SK-N-DZ (cell line): ENCODE results near the gene SH2D1B.

Source experiments
- DNase-seq: peaks from one replicate; pipeline ENCODE4 v3.0.0-alpha.2; 2015; ENCODE audit warnings: low spot score

SH2D1B gene

DNA sequence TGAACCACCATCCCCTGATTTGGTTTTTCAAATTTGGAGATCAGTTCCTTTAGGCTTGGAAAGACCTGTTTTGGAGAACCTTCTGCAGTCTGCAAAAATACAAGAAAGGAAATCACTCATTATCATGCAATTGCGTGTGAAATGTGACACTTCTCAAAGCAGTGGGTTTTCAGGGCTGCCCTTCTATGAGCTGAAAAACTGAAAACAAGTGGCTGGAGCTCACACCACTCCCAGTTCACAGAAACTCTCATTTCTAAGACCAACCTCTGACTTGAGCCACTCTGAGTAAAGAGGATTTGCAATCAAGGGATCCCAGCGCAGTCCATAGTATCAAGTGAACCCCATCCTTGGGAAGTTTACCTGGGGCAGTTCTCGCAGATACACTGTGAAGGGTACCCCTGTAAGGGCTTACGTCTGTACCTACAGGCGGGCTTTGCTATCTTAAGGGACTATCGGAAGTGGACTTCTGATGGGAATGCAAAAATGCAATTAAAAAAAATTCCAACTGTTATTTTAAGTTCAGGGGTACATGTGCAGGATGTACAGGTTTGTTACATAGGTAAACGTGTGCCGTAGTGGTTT lies 12.8 kb downstream of the SH2D1B start:
- DNase-seq = no peak

DNA sequence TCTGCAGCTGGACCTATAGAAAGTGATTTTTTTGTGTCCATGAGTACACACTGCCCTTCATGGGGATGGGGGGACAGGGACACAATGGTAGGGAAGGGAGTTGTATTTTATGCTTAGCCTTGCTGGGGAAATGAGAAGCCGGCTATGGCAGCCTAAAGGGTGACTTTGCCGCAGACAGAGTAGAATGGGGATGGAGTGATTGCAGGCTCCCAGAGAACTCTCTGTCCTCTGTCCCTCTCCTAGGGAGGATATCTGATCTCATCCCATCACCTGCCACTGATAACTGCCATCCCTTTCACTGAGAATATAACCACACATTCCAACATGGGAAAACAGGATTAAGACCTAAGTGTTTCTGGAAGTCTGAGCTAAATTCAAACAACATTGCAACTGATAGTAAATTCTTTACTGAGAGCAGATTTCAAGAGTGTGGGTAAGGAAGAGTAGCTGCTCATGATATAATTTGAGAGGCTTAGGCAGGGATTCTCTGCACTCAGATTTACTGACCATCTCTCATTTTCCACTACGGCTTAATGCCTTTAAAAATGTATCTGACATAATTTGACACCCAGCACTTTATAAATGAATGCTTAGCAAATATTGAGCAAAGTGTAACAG lies 13.9 kb downstream of the SH2D1B start:
- DNase-seq = no peak

DNA sequence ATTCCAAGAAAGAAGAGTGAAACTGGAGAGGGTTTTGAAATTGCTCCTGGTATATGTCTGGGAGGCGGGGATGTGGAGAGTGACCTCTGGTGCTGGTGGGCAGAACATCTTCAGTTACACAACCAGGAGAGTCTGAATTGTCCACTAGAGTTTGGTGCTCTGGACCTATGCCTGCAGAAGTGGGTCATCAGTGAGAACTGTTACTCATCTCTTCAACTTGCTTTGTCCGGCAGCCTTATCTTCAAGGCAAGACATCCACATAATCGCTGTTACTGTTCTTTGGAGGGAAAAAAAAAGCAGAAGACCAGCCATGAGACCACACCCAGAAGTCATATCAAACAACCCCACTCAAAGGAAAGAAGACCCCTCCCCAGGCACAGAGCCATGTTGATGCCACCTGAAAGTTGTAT lies 14.9 kb downstream of the SH2D1B start:
- DNase-seq = no peak

DNA sequence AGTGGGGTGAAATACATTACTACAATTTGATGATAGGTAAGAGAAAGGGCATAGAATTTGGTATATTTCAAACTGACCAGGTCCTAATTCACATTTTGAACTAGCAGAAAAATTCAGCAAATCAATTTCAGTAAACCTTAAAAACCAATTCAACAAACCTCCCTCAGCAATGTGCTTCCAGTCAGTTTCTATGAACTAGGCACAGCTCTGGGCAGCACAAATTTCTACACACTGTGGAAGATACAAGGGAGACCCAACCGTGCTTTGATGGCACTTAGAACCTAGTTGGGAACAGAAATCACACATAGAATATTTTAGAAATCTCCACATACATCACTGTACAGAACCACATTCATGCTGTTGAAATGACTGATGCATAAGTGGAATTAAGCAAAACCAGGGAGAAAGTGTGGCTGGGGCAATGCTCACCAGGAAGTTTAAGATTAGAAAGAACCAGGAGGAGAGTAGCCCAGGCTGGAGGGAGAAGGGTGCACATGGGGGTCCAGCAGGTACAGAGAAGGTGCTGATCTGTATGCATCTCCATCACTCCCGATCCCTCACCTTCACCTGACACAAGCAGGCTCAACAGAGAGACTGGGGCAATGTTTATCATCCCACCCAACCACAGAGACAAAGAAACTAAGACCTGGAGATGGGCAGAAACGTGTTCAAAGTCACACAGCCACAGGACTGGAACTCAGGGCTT lies 15.6 kb downstream of the SH2D1B start:
- no peak for DNase-seq

DNA sequence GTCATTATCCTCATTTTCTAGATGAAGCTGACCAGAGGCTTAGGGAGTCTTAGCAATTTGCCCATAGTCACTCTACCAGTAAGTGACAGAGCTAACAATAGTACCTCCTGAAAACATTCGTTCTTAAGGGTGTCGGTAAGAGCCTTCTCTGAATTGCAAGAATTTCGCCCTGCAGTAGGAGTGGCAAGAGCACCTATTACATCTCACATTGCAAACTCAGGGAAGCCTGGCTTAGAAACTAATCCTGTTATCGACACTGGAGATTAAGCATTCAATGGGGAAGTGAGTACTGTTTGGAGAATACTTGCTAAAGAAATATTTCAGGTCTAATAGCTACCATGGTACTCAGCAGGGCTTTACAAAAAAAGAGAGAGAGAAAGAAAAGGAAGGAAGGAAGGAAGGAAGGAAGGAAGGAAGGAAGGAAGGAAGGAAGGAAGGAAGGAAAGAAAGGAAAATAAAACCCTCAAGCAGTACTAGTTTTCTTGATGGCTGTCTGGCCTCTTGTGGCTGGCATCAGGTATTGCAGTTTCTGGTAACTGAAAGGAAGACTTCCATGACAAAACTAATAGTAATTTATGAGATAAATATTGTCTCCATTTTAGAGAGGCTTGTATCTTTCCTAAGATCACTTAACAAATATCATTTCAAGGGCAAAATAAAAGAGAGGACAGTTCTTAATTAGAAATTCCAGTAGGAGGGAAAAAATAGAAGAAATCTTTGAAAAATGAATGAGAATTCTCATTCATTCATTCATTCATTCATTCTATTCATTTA lies 20.0 kb downstream of the SH2D1B start:
- peak; percentile 58 for DNase-seq

DNA sequence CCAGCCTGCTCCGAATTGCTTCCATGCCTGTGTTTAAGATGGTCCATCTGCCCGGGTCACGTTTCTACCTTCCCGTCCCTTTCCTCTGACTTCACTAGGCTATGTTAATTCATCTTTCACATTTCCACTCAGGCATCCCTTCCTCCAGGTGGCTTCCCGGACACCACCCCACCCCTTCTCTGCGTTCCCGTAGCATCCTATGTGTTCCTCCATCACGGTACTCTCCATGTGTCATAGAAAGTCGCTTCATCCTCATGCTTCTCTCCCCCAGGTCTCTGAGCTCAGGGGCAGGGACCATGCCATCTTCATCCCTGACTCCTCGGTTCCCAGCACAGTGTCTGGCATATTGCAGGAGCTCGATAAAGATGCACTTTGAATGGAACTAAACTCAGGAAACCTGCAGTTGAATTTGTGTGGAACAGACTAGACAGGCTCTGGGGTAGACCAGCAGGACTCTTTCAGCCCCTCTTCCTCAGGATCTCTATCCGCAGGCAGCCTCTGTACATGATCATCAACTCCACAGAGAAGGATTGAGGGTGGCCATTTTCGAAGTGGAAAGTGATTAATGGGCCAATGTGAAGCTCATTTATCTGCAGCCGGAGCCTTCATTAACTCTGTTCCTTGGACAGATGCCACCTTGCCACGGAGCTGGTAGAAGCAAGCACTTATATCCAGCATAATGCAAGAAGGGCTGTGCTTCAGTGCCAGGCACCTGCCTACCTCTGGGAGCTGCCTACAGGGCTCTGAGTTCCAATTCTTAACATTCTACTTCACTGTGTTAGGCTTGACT lies 21.3 kb downstream of the SH2D1B start:
- DNase-seq = no peak

DNA sequence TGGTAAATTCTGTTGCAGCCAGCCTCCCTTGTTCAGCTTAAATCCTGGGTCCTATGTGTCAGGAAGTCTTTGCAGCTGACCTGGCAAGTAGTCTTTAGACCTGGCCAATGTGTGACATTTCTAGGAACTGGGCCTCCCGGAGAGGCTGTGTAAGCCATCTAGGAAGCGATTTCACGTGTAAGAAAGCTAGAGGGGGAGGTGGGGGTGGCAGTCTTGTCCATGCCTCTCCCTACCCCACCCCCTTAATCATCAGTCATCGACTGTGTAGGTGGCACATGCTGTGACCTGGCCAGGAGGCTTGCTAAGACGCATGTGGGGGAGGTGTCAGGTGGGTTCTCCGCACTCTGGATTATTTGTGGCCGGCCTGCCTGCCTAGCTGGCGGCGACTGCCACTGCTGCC lies 22.0 kb downstream of the SH2D1B start:
- DNase-seq = no peak

DNA sequence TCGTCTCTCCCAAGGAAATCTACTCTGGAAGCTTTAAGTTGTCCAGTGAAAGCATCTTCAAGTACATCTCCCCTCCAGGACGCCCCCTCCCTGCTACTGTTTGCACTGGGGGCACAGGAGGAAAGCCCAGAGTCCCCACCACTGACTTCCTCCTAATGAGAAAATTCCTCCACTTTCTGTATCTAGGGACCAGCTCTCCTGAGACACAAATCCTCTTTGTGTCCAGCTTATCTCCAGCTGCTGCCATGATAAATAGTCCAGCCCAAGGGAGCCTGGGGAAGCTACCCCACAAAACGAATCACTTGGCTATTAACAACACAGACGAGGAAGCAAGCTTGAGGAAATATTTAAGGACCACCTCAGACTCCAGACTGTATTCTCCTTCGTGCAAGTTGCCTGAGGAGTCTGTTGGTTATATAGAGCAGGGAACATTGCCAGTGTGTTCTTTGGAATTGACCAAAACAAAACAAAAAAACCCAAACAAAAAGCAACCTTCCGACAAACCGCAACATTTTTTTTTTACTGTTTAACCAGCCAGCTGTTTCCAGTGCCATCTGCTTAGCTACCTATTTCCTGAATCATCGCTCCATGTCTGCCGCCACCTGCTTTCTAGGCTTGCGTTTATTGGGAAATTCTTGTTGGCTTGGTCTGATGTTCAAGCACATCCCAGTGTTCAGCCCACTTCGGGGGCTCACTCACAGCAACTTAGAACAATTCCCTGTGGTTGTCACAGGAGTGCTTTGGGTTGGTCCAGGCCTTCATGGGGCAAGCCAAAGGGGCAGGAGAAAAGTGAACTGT lies 22.7 kb downstream of the SH2D1B start:
- no peak for DNase-seq

DNA sequence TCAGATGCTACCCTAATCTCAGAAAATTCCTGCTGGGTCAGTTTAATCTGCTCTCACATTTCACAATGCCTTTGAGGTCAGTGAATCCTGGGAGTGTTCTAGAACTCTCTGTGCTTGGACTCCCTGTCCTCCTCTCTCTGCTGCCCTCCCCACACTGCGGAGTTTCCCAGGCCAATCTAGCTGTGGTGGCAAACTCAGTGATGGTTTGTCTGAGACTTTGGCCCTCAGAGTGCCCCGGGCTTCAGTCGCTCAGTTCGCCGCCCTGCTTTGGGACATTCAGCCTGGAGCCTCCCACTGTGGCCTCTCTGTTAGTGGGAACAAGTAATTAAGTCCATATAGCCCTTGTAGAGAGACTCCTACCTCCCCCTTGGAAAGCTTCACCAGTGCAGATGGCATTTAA lies 23.3 kb downstream of the SH2D1B start:
- no peak for DNase-seq

DNA sequence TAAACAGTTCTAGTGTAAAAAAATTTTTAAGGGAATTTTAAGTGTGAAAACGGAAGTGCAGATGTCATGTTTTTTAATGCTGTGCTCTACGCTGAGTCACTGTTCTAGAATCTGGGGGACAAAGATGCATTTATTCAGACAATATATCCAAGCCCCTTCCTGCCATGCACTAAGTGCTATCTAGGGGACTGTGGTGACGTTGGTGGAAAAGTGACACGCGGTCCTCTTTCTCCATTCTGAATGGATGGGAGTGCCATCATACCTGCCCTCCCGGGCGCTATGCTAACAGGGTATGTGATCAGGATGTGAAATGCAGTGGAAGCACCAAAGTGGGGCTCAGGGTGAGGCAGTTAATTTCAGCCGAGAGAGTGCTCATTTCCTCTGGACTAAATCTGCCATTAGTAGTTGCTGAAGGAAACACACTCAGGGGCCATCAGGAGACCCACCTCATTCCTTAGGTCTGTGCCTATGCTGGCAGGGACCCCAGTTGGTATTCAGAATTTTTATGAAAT lies 23.8 kb downstream of the SH2D1B start:
- DNase-seq = no peak

DNA sequence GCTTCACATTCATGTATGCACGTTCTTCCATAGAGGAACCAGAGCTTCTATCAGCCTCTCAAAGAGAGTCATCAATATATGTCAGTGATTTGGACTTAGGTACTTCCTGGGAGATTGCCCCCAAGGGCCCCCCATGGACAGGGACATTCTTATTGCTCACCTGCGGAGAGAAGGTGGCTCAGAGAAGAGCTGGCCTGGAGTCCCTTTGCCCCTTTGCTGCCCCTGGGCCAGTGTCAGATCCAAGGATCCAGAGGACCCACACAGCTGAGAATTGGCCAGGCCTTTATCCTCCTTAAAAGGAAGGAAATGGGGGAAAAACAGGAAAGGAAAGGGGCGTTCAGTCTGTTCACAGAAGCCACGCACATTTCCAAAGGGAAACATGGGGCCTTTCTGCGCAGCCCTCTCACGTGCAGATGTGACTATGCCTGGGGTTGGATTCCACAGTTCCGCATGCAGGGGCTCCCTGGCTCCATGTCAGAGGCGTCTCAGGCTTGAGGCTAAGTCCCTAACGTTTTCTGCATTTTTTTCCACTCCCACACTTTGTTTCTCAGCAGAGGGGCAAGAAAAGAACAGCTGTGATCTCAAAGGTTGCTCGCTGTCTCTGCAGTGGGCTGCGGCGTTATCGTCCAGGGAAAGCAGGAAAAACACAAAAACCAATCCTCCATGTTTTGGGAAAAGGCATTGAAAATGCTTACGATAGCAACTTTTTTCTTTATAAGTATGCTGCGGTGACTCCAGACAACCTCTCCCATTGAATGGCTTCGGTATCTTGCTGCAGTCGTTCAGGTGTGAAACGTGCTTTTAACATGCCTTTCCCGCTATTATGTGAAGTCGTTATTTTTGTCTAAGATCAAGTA lies 24.5 kb downstream of the SH2D1B start:
- DNase-seq = no peak

DNA sequence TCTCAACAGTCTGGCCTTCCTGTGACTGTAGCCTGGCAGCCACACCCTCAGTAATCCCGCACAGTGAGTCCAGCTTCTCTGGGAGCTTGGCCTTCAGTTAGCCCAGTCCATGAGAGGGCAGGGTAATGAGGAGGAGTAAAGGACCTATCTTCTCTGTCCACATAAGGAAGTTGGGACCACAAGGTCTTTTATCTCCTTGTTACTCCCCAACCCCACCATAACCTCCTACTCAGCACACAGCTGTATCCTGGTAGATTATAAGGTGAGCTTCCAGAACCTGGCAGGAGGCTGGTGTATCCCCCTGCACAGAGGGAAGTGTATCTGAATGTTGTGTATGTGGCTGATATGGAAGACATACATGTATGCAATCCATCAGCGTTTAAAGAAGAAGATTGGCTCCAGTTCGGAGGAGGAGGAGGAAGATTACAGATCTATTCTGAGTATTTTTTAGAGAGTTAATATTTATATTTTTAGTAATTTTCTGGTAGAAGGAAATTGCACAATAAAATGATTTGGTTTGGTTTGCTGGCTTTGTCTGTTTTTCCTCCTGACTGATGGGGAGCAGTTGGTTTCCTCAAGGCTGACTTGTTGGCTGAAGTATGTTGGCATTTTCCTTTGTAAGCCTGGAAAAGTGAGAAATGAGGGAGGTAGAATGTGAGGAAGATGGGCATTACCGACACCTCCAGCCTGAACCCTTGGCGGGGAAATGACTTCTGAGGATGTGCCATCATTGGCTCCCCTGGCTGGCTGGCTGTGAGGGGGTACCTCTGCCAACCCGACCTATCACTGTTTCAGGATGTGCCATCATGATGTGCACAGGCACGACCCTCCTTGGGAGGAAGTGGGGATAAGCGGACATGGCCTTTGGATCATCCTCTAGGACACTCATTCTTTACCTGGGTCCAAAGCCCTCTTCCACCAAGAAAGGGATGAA lies 25.4 kb downstream of the SH2D1B start:
- no peak for DNase-seq

DNA sequence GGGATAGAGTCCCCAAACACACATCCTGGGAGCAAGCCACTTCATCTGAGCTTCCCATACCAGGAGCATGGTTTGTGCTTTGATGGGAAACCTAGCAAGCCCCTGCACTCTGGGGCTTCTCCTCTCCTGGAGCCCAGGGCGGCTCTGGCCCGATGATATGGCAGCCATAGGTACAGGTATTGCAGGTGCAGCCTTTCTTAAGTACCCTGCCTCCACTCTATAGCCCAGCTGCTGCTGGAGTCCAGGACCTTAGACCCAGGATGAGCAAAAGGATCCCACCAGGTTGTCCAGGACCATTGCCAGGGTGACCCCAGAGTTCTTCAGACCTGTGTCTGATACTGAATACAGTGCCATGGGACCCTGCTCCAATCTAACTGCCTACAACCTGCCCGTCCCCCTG lies 26.2 kb downstream of the SH2D1B start:
- no peak for DNase-seq

DNA sequence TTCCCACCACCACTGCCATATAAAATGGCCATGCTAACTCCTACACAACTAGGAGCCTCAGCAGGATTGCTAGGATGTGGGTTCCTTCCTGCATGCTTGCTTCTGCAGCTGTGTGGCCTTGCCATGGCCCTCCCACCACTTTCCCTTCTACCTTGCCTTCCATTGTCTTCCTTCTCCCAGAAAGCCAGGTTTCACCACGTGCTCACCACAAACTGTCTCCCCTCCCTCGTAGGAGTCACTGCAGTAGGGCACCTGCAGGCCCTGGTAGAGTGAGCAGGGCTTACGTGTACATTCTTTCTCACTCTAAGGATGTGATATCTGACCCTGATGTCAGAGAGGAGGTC lies 26.7 kb downstream of the SH2D1B start:
- DNase-seq = no peak

DNA sequence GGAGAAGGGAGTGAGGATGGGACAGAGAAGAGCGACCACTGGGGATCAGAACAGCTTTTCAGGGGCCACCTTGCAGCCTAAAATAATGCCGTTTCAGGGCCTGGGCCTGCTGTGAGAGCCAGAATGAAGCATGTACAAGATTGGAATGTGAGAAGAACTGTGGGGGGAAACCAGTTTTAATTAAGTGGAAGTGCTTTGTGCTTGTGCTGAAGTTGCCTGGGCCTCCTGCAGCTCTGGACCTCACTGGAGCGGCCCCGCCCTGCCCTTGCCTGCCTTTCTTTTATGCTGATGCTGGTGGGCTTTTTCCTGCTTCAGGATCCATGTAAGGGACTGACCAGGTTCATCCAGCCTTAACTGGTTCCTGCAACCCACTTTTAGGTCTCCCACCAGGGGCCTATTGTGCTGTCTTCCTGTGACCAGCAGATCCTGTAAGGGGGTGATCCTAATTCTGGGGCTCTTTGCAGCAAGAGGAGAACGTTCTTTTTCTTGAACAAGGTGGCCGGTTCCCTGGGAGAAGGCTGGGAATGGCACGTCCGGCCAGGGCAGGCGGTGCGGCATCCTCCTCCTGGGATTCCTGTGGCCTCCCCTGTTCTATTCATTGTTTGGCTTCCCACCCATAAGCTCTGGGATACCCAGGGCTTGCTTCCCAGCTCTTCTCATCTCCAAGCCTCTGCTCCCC lies 27.2 kb downstream of the SH2D1B start:
- no peak for DNase-seq

DNA sequence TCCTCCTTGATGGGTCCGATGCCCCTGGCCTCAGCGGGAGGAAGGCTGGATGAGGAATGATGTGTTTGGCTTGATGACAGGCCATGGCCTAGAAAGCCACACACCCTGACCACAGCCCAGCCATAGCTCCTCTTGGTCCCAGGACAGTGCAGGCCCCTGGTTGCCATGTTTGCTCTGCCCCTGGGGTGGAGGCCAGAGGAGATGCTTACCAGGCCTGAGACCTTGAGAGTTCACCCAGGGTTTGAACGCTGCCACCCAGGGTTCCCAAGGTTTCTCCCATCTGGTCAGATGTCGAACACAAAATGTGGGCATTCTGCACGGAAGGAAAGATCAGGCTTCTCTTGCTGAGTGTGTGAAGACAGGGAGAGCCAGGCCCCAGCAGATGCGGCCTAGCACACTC lies 27.8 kb downstream of the SH2D1B start:
- DNase-seq = no peak

DNA sequence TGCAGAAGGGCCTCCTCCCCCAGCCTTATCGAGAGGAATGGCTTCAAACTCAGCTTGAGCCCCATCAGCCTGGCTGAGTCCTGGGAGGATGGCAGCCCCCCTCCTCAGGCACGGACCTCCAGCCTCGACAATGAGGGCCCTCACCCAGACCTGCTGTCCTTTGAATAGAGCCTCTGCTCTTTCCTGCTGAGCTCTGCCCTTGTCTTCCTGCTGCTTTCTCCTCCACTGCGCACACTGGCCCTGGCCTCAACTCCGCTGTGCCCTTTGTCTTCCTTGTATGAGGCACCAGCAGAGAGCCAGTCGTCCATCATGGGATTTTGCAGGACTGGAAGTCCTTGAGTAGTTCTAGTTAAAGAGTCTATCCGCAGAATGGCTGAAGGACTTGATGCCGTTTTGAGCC lies 28.4 kb downstream of the SH2D1B start:
- DNase-seq = no peak

DNA sequence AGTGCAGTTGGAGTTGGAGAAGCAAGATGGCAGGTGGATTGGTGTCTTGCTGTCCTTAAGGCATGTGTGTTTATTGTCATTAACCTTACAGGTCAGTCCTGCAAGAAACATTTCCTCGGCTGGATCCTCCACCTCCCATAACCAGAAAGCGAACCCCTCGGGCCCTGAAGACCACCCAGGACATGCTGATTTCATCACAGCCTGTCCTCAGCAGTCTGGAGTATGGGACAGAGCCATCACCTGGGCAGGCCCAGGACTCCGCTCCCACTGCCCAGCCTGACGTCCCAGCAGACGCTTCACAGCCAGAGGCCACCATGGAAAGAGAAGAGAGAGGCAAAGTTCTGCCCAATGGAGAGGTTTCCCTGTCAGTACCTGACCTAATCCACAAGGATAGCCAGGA lies 28.8 kb downstream of the SH2D1B start:
- no peak for DNase-seq
